ENCODE measurements around the gene DNAH14. TPM values are rescaled to one million over a fixed set of nuclear protein-coding genes. Genes with fewer than 3 reads are reported as not detected.

Gene DNAH14
- total and polyA plus RNA-seq, 7 donors: 0.07 to 1.8 (median 0.82) TPM; not detected in 2

GRCh38 chr1:224897529-224898327 lies 31.7 kb upstream of the DNAH14 start:
- no peak overlapping the region for H3K27ac ChIP-seq
- H3K27me3 ChIP-seq (ENCODE audit: insufficient read depth in 3 of 3, low read length in 2 of 3): no peaks in the 10 kb centered on the region
- H3K4me1 ChIP-seq: no peaks in the 10 kb centered on the region
- 96 to 100% (median 96%) methylated on average over 1 of the region's 1 CpG for WGBS, 3 donors
- no peak for TF ChIP-seq CTCF (IDR thresholded peaks at IDR 0.05)
- DNase-seq: no peak
- no peaks in the 10 kb centered on the region for H3K9me3 ChIP-seq
- ATAC-seq: no peak
- intact Hi-C loops (cut with DNase I): no loop called here
- H3K36me3 ChIP-seq (ENCODE audit: insufficient read depth in 1 of 2, low read depth in 1 of 2): no peaks in the 10 kb centered on the region
- no peak overlapping the region for H3K4me3 ChIP-seq

GRCh38 chr1:224898937-224899336 lies 30.5 kb upstream of the DNAH14 start:
- TF ChIP-seq CTCF (IDR thresholded peaks at IDR 0.05): no peak
- intact Hi-C loops (cut with DNase I): no loop called here
- DNase-seq (no peak), ATAC-seq (no peak)
- Histone ChIP-seq H3K36me3 (ENCODE audit: insufficient read depth in 1 of 2, low read depth in 1 of 2) (no peaks in the 10 kb centered on the region), H3K9me3 (no peaks in the 10 kb centered on the region), H3K27ac (no peak overlapping the region), H3K27me3 (ENCODE audit: insufficient read depth in 3 of 3, low read length in 2 of 3) (no peaks in the 10 kb centered on the region), H3K4me1 (no peaks in the 10 kb centered on the region), H3K4me3 (no peak overlapping the region)
- 88 to 93% (median 91%) methylated on average over 3 of the region's 3 CpGs for WGBS, 3 donors

- H3K9me3 ChIP-seq: no peaks in the 10 kb centered on the region
- ATAC-seq: no peak
- no peak for DNase-seq
- H3K27me3 ChIP-seq (ENCODE audit: insufficient read depth in 3 of 3, low read length in 2 of 3): no peaks in the 10 kb centered on the region
- no peak for TF ChIP-seq CTCF (IDR thresholded peaks at IDR 0.05)
- intact Hi-C loops (cut with DNase I): no loop called here
- no peaks in the 10 kb centered on the region for H3K36me3 ChIP-seq (ENCODE audit: insufficient read depth in 1 of 2, low read depth in 1 of 2)
- H3K4me3 ChIP-seq: no peak overlapping the region
- H3K27ac ChIP-seq: no peak overlapping the region
- WGBS, 3 donors: 23 to 42% (median 27%) methylated on average over 3 of the region's 3 CpGs
- H3K4me1 ChIP-seq: no peaks in the 10 kb centered on the region
Measured at GRCh38 chr1:224900062-224900630, 29.3 kb upstream of the DNAH14 start.

GRCh38 chr1:224901087-224901810 lies 28.2 kb upstream of the DNAH14 start:
- Histone ChIP-seq H3K27me3 (ENCODE audit: insufficient read depth in 3 of 3, low read length in 2 of 3) (no peaks in the 10 kb centered on the region), H3K4me3 (no peak overlapping the region), H3K36me3 (ENCODE audit: insufficient read depth in 1 of 2, low read depth in 1 of 2) (no peaks in the 10 kb centered on the region), H3K4me1 (no peaks in the 10 kb centered on the region), H3K27ac (no peak overlapping the region), H3K9me3 (no peaks in the 10 kb centered on the region)
- WGBS, 3 donors: 62 to 76% (median 74%) methylated on average over 5 of the region's 5 CpGs
- ATAC-seq: no peak
- DNase-seq: no peak
- no peak for TF ChIP-seq CTCF (IDR thresholded peaks at IDR 0.05)
- intact Hi-C loops (cut with DNase I): no loop called here

All from psoas muscle (tissue), 8 donors.